Stomach (tissue), 9 donors: ENCODE measurements around the gene MTHFSD. TPM values are rescaled to one million over a fixed set of nuclear protein-coding genes. Genes with fewer than 3 reads are reported as not detected.

Source experiments
- DNase-seq, 2 donors: peaks; one replicate each; pipeline versions ENCODE4 v3.0.0 to v3.0.0-alpha.2; 2013 to 2019
- H3K27ac ChIP-seq, 5 donors: fragments of 200-600 bp in 4 of 5; sonication (generic) in 4 of 5; one replicate each; pipeline ENCODE4 v1.5.1; 2013 to 2019; ENCODE audit warnings: mild to moderate bottlenecking in 1 of 5, moderate library complexity in 1 of 5
- H3K27me3 ChIP-seq, 3 donors: fragments of 200-600 bp; sonication (generic); one replicate each; pipeline ENCODE4 v1.5.1; 2017 to 2019; ENCODE audit warnings: mixed run types in 1 of 3
- H3K36me3 ChIP-seq, 4 donors: fragments of 200-600 bp; sonication (generic); 1 replicate in 3 of 4; 2 replicates in 1 of 4; pipeline ENCODE4 v1.5.1; 2016 to 2019
- H3K4me1 ChIP-seq, 4 donors: fragments of 200-600 bp; sonication (generic); one replicate each; pipeline ENCODE4 v1.5.1; 2016 to 2019
- H3K4me3 ChIP-seq, 4 donors: fragments of 200-600 bp; sonication (generic) in 3 of 4; one replicate each; pipeline ENCODE4 v1.5.1; 2016 to 2019; ENCODE audit warnings: mild to moderate bottlenecking in 1 of 4
- H3K9me3 ChIP-seq, 4 donors: fragments of 200-600 bp; sonication (generic); one replicate each; pipeline ENCODE4 v1.5.1; 2016 to 2019
- CTCF ChIP-seq, 7 experiments: fragments of 450-650 bp in 4 of 7; fragments of 200-600 bp in 3 of 7; sonication (generic) in 3 of 7; IDR thresholded peaks; one replicate each; pipeline ENCODE4 v1.5.1; 2016 to 2019; ENCODE audit warnings: antibody characterized with exemption in 7 of 7, control low read depth in 2 of 7, mild to moderate bottlenecking in 1 of 7
- EP300 ChIP-seq: sonication (generic); formaldehyde crosslinking; IDR thresholded peaks from one replicate; pipeline ENCODE4 v1.6.1; 2017; ENCODE audit warnings: antibody characterized with exemption
- POLR2A ChIP-seq, 4 donors: fragments of 450-650 bp; IDR thresholded peaks; one replicate each; pipeline ENCODE4 v1.6.1; 2016; ENCODE audit warnings: antibody characterized with exemption in 4 of 4, control low read depth in 2 of 4, mild to moderate bottlenecking in 1 of 4, moderate library complexity in 1 of 4
- POLR2AphosphoS5 ChIP-seq, 3 donors: sonication (generic); formaldehyde crosslinking; IDR thresholded peaks; one replicate each; pipeline ENCODE4 v1.6.1; 2016; ENCODE audit warnings: antibody characterized with exemption in 3 of 3
- WGBS, 5 donors: extraction: QIAGEN DNeasy Blood & Tissue Kit in 3 of 5; methylation state at CpG; one replicate each; pipeline versions ENCODE4 v1.1.5 to v1.1.7; 2013 to 2018; 5-methylcytosine and 5-hydroxymethylcytosine counted together
- intact Hi-C: fragments of 100-400 bp; cut with DNase I; formaldehyde crosslinking; loops from one replicate; pipeline ENCODE4 v1.15.1; 2023; ENCODE audit warnings: low total_unique reads
- polyA plus RNA-seq, 3 donors: library from polyadenylated mRNA; stranded (reverse); fragments of 200-250 nt; gene quantifications; one replicate each; pipeline ENCODE4 v1.2.3, GENCODE V29; 2013
- total RNA-seq, 5 donors: library from RNA; depleted of rRNA; stranded (reverse); fragments of >200 nt; gene quantifications; one replicate each; pipeline versions ENCODE4 v1.1.0 to v1.2.3, GENCODE V29; 2014 to 2016
- donor health status: healthy with polysubstance abuse.
- donor health status: Bipolar disorder and iron deficiency.
- donor health status: healthy.

The MTHFSD gene
- total and polyA plus RNA-seq, 8 donors: 3.5 to 23.1 (median 7.7) TPM

DNA sequence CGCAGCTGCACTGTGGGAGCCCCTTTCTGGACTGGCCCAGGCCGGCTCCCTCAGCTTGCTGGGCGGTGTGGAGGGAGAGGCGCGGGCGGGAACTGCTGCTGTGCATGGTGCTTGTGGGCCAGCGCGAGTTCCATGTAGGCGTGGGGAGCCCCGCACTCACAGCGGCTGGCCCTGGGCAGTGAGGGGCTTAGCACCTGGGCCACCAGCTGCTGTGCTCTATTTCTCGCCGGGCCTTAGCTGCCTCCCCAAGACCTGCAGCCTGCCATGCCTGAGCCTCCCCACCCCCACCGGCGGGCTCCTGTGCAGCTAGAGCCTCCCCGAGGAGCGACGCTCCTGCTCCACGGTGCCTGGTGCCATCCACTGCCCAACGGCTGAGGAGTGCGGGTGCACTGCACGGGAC is 1.7 kb downstream of the MTHFSD start:
- 94 to 98% (median 97%) methylated on average over 12 to 22 of the region's 22 CpGs for WGBS, 5 donors
- Histone ChIP-seq H3K4me1 (peaks cover 8 to 32% (median 25%) of the 10 kb centered on the region in 4 donors), H3K27ac (no peak overlapping the region), H3K4me3 (no peak overlapping the region), H3K9me3 (no peaks in the 10 kb centered on the region), H3K36me3 (peaks cover 8 to 45% (median 41%) of the 10 kb centered on the region in 4 donors), H3K27me3 (peaks cover 0 to 16% (median 0%) of the 10 kb centered on the region in 3 donors)
- intact Hi-C loops: no loop called here
- DNase-seq: no peak
- TF ChIP-seq EP300 (no peak), POLR2A (IDR thresholded peaks at IDR 0.05) (no peak), POLR2AphosphoS5 (IDR thresholded peaks at IDR 0.05) (no peak), CTCF (IDR thresholded peaks at IDR 0.05) (no peak)

GRCh38 chr16:86550281-86550680 is 4.8 kb downstream of the MTHFSD start:
- H3K27me3 ChIP-seq: no peaks in the 10 kb centered on the region
- peaks cover 8 to 75% (median 72%) of the 10 kb centered on the region in 4 donors for H3K36me3 ChIP-seq
- DNase-seq: no peak
- TF ChIP-seq CTCF (IDR thresholded peaks at IDR 0.05) (no peak), POLR2AphosphoS5 (IDR thresholded peaks at IDR 0.05) (no peak), POLR2A (IDR thresholded peaks at IDR 0.05) (no peak), EP300 (no peak)
- intact Hi-C loops: no loop called here
- no peak overlapping the region for H3K4me3 ChIP-seq
- no peaks in the 10 kb centered on the region for H3K9me3 ChIP-seq
- WGBS, 5 donors: 94 to 98% (median 97%) methylated on average over 4 to 5 of the region's 5 CpGs
- H3K27ac ChIP-seq: no peak overlapping the region
- peaks cover 5 to 24% (median 16%) of the 10 kb centered on the region in 4 donors for H3K4me1 ChIP-seq

DNA sequence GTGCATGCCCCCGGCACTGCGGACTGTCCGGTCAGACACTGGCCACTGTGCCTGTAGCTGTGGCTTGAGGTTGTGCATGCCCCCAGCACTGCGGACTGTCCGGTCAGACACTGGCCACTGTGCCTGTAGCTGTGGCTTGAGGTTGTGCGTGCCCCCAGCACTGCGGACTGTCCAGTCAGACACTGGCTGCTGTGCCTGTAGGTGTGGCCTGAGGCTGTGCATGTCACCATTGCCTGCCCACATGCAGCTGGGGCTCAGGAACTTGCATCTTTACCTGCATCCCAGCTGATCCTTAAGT is 5.2 kb downstream of the MTHFSD start:
- TF ChIP-seq CTCF (IDR thresholded peaks at IDR 0.05) (no peak), POLR2AphosphoS5 (IDR thresholded peaks at IDR 0.05) (no peak), EP300 (no peak), POLR2A (IDR thresholded peaks at IDR 0.05) (no peak)
- WGBS, 5 donors: 95 to 99% (median 97%) methylated on average over 7 of the region's 7 CpGs; no CpG with 5 or more reads in 1 of the 5 donors
- intact Hi-C loops: no loop called here
- no peak for DNase-seq
- H3K4me3 ChIP-seq: no peak overlapping the region
- peaks cover 8 to 80% (median 76%) of the 10 kb centered on the region in 4 donors for H3K36me3 ChIP-seq
- no peaks in the 10 kb centered on the region for H3K27me3 ChIP-seq
- H3K9me3 ChIP-seq: no peaks in the 10 kb centered on the region
- peaks cover 5 to 23% (median 15%) of the 10 kb centered on the region in 4 donors for H3K4me1 ChIP-seq
- H3K27ac ChIP-seq: no peak overlapping the region

- DNase-seq: no peak
- 68 to 84% (median 80%) methylated on average over 7 to 8 of the region's 8 CpGs for WGBS, 5 donors
- Histone ChIP-seq H3K4me3 (no peak overlapping the region), H3K9me3 (no peaks in the 10 kb centered on the region), H3K4me1 (peaks cover 3 to 20% (median 12%) of the 10 kb centered on the region in 4 donors), H3K27me3 (no peaks in the 10 kb centered on the region), H3K27ac (no peak overlapping the region), H3K36me3 (peaks cover 8 to 85% (median 81%) of the 10 kb centered on the region in 4 donors)
- intact Hi-C loops: no loop called here
- TF ChIP-seq POLR2AphosphoS5 (IDR thresholded peaks at IDR 0.05) (no peak), EP300 (no peak), CTCF (IDR thresholded peaks at IDR 0.05) (no peak), POLR2A (IDR thresholded peaks at IDR 0.05) (no peak)
Observed at GRCh38 chr16:86549076-86549892, 5.8 kb downstream of the MTHFSD start.
